ACHN (cell line): ENCODE data around the gene ELOVL5.
A peak's percentile ranks its signal among the peaks of the same experiment; 100 is the strongest.
"Not testable (repeated sequence)": the region's sequence is repeated elsewhere in the genome, so short reads cannot be mapped to it uniquely, and the experiment has no call there.

Experiments
- DNase-seq: peaks from one replicate; pipeline ENCODE4 v3.0.0-alpha.2; 2015
- in situ Hi-C: cut with HindIII; loops from 2 replicates; pipeline ENCODE4 v1.10.0; 2017; ENCODE audit warnings: low sequenced_read_pairs, low pct_ligation_motif_present, low pct_unique_long_range_greater_than_20kb

Gene ELOVL5

GRCh38 chr6:53348371-53349208 is at the start of gene ELOVL5:
TSS of gene ELOVL5 (minus strand) at chr6:53348950. CDS start at chr6:53295699, 53,251 bp downstream.
- in situ Hi-C loops, result no loop called here
- DNase-seq, result peak; percentile 98

- in situ Hi-C loops, result no loop called here
Measured at GRCh38 chr6:53397283-53397682, 48.5 kb upstream of the ELOVL5 start.

GRCh38 chr6:53395986-53396385 is 47.2 kb upstream of the ELOVL5 start:
- no peak for DNase-seq
- in situ Hi-C loops, result no loop called here

More at GRCh38 chr6:53397283-53397682, 48.5 kb upstream of the ELOVL5 start:
- DNase-seq, result no peak

- in situ Hi-C loops, result no loop called here
Measured at GRCh38 chr6:53394704-53395103, 46.0 kb upstream of the ELOVL5 start.

GRCh38 chr6:53391170-53391569 is 42.4 kb upstream of the ELOVL5 start:
- DNase-seq, result no peak
- in situ Hi-C loops, result no loop called here

More at GRCh38 chr6:53394704-53395103, 46.0 kb upstream of the ELOVL5 start:
- DNase-seq, result no peak

- in situ Hi-C loops, result no loop called here
Measured at GRCh38 chr6:53390010-53390409, 41.3 kb upstream of the ELOVL5 start.

GRCh38 chr6:53388615-53389014 is 39.9 kb upstream of the ELOVL5 start:
- in situ Hi-C loops, result not testable (repeated sequence)

More at GRCh38 chr6:53390010-53390409, 41.3 kb upstream of the ELOVL5 start:
- no peak for DNase-seq

GRCh38 chr6:53382421-53382820 is 33.7 kb upstream of the ELOVL5 start:
- no peak for DNase-seq
- in situ Hi-C loops, result no loop called here

More at GRCh38 chr6:53388615-53389014, 39.9 kb upstream of the ELOVL5 start:
- not testable (repeated sequence) for DNase-seq

GRCh38 chr6:53378208-53378607 is 29.5 kb upstream of the ELOVL5 start:
- in situ Hi-C loops, result no loop called here
- no peak for DNase-seq

GRCh38 chr6:53377793-53378192 is 29.0 kb upstream of the ELOVL5 start:
- no peak for DNase-seq
- in situ Hi-C loops, result no loop called here

- DNase-seq, result no peak
- in situ Hi-C loops, result no loop called here
Measured at GRCh38 chr6:53377289-53377688, 28.5 kb upstream of the ELOVL5 start.

GRCh38 chr6:53376661-53377226 is 28.0 kb upstream of the ELOVL5 start:
- DNase-seq, result no peak
- in situ Hi-C loops, result no loop called here

- peak; percentile 16 for DNase-seq
- in situ Hi-C loops, result no loop called here
Measured at GRCh38 chr6:53375847-53376246, 27.1 kb upstream of the ELOVL5 start.

- in situ Hi-C loops, result no loop called here
- DNase-seq, result no peak
Measured at GRCh38 chr6:53373638-53374037, 24.9 kb upstream of the ELOVL5 start.

- peak; percentile 73 for DNase-seq
- in situ Hi-C loops, result no loop called here
Measured at GRCh38 chr6:53369876-53370515, 21.2 kb upstream of the ELOVL5 start.

- in situ Hi-C loops, result no loop called here
- no peak for DNase-seq
Measured at GRCh38 chr6:53369051-53369450, 20.3 kb upstream of the ELOVL5 start.

- in situ Hi-C loops, result no loop called here
- no peak for DNase-seq
Measured at GRCh38 chr6:53366128-53366641, 17.4 kb upstream of the ELOVL5 start.

- in situ Hi-C loops, result no loop called here
Measured at GRCh38 chr6:53363341-53364079, 14.8 kb upstream of the ELOVL5 start.

More at GRCh38 chr6:53363341-53364079, 14.8 kb upstream of the ELOVL5 start:
- DNase-seq, result no peak
